ELF-1 (cell line): Measurements from ENCODE around the gene VAMP2.

ENCODE experiments used
- DNase-seq: peaks from one replicate; pipeline ENCODE4 v3.0.0-alpha.2; 2016; ENCODE audit warnings: low read depth, low spot score

The VAMP2 gene, protein sequence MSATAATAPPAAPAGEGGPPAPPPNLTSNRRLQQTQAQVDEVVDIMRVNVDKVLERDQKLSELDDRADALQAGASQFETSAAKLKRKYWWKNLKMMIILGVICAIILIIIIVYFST

DNA sequence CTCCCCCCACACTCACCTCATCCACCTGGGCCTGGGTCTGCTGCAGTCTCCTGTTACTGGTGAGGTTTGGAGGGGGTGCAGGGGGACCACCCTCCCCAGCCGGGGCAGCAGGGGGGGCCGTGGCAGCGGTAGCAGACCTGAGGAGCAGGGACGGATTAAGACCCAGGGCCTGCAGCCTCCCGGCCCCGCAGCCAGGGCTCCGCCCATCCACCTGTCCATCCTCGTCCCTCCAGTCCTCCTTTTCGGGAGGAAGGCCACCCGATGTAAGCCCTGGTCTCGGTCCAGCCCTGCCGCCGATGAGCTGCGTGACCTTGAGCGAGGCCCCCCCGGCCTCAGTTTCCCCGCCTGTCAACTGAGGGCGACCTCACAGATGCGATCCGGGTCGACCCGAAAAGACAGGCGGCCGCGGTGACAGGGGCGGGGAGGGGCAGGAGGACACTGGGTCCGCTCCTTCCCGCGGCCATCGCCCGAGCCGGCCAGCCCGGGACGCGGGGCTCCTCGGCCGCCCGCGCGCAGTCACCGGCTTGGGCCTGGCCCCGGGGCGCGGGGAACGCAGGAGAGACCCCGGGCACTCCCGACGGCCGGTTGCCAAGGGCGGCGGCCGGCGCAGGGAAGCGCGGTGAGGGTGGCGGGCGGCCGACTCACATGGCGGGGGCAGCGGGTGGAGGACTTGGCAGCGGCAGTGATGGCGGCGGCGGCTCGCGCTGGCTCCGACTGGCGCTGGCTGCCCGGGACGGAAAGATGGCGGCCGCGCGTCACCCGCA lies at the start of gene VAMP2:
Gene VAMP2 (minus strand): TSS at position 716 of the 764 bp plus-strand sequence. CDS start 69 bp downstream, at position 647.
- DNase-seq: peak; percentile 50

DNA sequence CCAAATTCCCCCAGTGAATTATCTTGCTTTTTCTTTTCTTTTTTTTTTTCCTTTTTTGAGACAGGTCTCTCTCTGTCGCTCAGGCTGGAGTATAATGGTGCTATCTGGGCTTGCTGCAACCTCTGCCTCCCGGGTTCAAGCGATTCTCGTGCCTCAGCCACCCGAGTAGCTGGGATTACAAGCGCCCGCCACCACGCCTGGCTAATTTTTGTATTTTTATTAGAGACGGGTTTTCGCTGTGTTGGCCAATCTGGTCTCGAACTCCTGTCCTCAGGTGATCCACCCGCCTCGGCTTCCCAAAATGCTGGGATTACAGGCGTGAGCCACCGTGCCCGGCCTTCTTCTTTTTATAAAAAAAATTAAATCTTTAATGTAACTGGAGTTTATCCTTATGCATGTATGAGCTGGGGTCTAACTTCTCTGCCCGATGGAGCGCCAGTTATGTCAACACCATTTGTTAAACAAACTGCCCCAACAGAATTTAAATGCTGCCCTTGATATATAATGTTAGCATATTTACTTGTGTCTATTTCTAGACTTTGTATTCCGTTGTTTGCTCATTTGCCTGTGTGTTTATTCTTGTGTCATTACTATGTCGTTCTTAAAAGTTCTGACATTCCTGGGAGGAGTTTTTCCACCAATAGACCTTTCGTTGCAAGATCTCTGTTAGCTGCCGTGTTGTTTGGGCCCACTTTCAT lies 48.2 kb upstream of the VAMP2 start:
- DNase-seq: no peak

DNA sequence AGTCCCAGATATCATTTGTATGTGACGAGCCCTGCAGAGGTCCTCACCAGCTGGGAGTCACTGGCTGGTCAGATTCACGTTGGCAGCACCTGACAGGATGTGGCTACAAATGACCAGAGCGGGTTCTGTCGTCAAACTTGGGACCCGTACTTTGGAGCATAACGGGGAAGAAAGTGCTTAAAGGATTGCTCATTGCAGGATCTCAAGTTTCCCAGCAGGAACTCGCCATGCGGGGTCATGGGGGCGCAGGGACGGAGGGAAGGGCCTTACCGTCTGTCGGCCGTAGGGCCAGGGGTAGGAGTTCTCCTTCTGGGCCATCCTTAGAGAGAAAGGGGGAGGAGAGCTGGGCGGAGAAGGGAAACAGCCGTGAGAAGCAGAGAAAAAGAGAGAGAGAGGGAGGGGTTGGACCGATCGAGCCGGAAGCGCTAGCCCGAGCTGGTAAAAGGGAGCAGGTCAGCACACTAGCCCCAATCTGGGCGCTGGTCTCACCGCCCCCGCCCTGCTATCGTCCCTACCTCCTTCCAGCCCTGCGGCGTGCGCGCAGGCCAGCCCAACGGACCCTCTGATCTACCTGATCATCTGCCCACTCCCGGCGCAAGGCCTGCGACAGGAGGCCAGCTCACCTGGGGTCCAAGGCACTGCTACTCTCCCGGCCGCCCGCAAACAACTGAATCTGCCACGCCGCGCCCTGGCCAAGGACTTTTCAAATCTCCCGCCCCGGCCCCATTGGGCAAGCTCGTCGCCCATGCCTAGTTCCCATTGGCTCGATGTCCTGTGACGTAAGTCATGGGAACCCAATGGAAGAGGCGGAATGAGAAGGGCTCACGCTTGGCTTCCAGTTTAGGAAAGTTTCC lies 47.4 kb upstream of the VAMP2 start, which contains the start of gene AURKB:
Gene AURKB (minus strand): TSS at position 669 of the 854 bp plus-strand sequence. CDS start 351 bp downstream, at position 318.
- peak; percentile 96 for DNase-seq

DNA sequence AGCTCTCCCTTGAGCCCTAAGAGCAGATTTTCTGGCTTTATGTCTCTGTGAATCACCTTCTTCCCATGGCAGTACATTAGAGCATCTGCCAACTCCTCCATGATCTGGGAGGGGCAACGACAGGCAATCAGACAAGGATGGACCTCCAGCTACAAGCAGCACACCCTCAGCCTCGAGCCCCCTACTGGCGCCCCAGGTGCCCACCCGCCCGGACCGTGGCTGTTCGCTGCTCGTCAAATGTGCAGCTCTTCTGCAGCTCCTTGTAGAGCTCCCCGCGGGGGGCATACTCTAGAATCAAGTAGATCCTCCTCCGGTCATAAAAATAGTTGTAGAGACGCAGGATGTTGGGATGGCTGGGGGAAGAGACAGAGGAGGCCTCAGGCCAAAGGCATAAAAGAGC lies 43.8 kb upstream of the VAMP2 start:
- no peak for DNase-seq

DNA sequence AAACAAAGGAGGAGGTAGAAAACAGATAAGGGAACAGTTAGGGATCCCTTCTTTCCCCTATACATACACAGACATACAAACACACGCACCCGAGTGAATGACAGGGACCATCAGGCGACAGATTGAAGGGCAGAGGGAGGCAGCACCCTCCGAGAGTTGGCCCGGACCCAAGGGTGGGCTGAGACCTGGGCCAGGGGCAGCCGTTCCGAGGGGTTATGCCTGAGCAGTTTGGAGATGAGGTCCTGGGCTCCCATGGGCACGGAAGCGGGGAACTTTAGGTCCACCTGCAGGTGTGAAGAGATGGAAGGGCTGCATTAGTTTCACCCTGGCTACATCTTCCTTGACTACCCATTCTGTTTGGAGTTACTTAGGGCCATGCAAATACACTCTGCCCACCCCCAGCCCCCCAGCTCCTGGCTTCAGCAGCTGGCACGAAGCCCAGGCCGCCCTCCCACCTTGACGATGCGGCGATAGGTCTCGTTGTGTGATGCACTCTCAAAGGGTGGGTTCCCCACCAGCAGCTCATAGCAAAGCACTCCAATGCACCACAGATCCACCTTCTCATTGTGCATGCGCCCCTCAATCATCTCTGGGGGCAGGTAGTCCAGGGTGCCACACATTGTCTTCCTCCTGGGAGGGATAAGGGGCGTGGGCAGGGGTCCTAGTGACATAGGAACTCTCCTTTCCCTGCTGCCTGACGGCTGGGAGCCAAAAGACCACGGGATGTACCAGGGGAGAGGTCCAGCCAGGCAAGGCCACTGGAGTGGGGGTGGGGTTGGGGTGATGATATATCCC lies 42.2 kb upstream of the VAMP2 start:
- no peak for DNase-seq

DNA sequence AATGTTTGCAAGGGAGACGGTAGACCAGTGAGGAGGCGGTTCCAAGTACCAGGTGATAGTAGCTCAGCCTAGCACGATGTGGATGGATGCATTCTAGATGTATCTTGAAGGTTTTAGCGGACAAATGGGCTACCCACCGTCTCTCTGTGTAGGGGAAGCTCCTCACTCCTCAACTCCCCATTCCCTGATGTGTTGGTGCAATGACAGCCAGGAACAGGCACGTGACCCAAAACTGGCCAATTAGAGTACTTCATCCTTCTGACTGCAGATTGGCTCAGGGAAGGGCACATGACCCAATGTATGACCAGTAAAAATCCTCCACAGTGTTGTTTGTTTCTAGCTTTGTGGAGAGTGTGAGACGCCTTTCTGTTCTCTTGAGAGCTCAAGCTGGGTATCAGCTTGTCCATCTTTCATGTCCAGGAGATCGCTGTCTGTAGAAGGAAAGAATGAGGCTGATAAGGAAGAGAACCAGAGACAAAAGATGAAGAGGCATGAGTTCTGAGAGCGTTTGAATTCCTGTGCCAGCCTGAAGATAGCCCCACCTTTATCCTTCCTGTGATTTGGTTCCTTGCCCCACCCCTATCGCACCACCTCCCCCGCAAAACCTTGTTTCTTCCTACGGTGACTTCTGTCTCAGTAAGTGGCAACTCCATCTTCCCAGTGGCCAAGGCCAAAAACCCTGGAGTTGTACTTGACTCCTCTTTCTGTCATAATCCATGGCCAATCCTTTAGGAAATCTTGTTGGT lies 29.5 kb upstream of the VAMP2 start:
- peak; percentile 94 for DNase-seq

DNA sequence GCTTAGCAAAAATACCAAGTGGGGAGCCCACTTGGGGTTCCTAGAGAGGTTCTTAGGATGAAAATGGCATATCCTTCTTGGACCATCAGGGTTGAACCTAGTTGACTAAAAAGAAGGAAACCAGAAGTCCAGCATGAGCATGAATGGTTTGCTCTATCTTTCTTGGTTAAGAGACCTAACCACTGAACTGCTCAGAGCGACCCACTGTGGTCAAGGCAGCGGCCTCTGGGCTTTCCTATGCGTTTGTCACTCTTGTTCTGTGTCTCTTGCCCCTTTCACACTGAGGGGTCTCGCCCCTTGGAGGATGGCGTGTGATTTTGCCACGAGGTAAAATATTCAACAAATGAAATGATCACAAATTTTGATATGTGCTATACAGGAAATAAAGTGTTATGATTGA lies 27.8 kb upstream of the VAMP2 start:
- no peak for DNase-seq

DNA sequence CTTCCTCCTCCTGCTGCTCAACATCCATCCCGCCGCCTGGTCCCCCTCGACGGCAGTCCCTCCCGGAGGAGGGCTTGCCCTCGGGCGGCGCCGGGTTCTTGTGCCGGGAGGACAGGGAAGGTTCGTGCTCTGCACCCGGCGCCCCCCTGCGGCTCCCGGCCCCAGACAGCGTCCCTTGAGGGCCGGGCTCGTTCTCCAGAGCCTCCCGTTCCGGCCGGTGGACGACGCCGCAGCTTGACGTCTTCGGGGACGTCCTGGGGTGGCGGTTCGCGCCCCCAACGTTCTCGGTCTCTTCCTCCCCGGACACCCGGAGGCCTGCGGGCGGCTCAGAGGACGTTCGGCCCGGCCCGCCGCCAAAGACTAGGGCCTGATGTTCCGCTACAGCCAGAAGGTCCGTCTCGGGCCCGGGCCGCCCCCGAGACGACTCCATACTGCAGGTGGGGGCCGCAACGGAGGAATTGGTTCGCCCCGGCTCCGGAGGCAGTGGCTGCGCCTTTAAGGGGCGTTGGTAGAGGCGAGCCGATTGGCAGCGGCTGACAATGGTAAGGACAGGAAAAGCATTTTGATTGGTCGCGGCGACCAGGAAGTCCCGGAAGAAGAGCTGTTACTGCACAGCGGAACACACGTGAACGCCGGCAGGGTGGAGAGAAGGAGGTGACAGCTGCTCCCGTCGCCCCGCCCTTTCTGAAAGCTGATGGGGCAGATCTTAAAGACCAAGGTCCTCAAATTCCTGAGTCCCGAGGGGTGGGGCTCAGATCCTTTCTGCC lies 27.1 kb upstream of the VAMP2 start, which contains the start of gene BORCS6:
Gene BORCS6 (minus strand): TSS at position 470 of the 767 bp plus-strand sequence. CDS start 40 bp downstream, at position 430.
- peak; percentile 98 for DNase-seq

DNA sequence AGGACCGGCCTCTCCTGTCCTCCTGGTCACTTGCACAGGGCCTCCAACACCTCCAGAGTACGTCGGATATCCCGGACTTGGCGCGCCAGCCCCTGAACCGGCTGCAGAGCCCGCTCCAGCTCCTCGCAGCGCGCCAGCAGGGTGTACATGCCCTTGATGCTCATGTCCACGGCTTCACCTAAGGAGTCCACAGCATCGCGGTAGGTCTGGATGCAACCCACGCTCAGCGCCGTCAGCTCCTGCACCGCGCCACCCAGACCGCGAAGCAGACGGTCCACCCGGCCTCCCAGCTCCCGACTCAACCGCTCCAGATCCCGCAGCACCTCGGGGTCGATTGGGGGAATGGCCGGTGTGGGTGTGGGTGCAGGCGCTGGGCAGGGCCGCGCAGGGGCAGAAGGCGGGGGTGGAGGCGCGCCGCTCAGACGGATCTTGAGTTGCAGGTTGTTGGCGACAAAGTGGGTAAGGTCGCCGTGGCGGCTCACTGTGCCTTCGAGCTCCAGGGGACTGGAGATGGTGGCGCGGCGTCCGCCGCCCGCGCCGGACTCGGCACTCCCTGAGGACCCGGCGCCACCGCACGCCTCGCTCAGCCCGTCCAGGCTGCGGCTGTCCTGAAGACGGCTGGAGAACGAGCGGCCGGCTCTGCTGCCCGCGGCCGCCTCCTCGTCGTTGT lies 26.4 kb upstream of the VAMP2 start:
- DNase-seq: peak; percentile 35

DNA sequence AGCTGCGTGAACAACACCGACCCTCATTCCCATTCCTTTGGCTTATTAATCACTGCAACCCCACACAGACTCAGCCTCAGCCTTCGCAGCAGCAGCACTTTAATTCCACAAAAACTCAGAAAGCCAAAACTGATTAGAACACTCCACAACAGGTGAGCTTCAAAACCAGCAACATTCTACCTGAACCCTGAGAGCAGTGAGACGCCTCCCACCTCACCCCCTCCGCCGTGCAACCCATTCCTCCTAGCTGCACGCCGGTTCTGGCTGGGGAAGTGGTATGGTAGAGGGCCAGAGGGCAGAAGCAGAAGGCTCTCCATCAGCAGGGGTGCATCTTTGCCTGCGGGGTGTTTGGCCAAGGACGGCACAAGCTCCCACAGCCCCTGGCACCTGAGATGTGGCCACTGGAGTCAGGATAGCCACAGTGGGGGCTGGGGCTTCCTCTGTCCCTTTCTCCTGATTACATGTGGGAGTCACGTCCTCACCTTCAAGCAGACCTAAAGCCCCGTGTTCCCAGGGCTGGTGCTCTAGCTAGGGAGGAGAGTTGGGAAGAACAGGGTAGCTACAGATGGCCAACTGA lies 25.6 kb upstream of the VAMP2 start:
- peak; percentile 61 for DNase-seq

DNA sequence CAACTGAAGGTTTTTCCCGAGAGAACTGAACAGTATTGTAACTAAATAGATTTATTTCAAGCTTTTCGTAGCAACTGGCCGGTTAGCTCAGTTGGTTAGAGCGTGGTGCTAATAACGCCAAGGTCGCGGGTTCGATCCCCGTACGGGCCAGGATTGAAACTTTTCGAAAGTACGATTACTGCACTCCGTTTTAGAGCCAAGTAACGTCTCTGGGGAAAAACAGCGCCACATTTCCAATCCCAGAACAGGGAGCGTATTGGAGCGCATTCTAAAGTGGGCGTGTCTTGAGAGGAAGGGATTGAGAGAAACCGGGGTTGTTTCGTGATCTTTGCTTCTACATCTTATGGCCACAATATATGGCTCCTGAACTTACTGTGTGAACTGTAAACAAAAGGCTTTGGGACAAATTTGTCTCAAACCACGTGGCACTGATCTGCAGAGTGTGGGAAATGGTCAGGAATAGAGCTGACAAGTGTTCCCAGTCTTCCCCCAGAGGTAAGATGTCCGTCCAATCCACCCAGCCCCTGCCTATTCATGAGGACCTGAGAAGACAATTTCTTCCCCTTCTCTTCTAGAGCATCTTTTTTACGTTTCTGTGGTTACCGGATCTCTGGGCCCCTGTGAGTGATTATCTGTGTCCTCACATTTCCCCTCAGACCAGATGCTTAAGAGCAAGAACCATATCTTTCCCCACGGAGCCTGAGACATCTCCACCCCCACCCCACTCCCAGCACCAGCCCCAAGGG lies 24.9 kb upstream of the VAMP2 start:
- peak; percentile 99 for DNase-seq

DNA sequence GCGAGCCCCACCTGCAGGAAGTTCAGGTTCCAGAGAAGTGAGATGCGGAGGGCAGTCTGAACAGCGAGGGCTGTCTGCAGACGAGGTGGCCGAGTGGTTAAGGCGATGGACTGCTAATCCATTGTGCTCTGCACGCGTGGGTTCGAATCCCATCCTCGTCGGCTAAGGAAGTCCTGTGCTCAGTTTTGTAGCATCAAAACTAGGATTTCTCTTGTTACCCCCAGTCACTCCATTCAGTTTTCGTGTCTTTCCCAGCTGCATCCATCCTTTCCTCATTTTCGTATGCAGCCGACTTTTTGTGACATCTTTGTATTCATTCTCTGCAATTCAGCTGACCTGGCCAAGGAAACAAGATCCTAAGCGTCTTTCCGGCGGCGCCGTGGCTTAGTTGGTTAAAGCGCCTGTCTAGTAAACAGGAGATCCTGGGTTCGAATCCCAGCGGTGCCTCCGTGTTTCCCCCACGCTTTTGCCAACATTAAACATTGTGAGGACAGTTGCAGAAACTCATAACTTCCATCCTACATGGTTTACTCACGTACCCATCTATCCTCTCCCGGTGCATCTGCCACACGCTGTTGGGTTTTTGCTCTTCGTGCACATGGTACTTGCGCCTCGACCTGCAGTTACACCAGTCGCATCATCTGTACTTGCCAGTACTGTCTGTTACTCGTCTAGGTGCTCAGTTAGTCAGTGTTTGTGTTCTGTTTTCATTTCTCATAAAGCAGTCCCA lies 24.2 kb upstream of the VAMP2 start:
- peak; percentile 99 for DNase-seq

DNA sequence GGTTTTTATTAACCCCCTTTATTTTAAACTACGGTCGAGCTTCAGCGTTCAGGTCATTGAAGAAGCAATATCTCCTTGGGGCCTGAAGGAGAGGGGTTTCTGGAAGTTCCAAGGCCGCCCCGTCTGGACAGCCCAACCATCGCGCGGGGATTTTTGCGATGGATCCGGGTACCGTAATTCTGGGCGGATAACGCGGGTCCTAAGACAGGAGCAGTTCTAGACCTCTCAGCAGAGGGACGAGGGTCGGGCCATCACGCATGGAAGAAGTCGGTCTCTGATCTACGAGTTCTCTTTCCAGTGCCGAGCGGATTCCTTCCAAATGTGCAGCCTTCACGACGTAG lies 23.7 kb upstream of the VAMP2 start:
- no peak for DNase-seq

DNA sequence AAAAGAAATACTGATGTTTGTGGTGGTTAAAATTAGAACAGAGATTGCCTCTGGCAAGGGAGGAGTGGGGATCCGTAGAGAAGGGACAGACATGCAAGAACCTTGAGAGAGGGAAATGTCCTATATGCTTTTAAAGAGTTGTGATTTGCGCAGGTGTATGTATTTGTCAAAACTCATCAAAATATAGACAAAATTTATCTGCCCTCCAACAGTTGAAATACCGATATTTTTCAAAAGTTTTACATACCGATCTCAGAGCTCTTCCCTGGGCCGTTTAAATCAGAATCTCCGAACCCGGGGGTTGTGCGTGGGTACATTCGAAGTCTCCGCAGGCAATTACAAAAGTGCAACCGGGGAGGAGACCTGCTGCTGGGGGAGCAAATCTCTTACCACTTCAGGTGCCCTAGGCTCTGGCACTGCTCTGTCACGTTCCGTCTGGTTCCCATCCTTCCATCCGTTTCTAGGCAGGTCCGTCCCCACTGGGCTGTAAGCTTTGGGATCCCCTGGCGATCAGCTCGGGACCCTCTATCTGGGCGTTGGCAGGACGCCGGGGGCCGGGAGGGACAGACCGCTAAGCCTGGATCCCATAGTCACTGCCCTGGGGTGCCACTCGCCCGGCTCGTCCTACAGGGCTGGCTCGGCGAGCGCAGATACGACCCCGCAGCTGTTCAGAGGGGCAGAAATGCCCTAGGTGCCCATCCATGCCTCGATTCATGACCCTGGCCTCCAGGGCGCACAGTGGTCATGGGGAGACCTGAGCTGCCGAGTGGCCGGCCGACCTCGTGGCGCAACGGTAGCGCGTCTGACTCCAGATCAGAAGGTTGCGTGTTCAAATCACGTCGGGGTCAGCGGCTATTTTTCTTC lies 23.1 kb upstream of the VAMP2 start:
- peak; percentile 95 for DNase-seq

DNA sequence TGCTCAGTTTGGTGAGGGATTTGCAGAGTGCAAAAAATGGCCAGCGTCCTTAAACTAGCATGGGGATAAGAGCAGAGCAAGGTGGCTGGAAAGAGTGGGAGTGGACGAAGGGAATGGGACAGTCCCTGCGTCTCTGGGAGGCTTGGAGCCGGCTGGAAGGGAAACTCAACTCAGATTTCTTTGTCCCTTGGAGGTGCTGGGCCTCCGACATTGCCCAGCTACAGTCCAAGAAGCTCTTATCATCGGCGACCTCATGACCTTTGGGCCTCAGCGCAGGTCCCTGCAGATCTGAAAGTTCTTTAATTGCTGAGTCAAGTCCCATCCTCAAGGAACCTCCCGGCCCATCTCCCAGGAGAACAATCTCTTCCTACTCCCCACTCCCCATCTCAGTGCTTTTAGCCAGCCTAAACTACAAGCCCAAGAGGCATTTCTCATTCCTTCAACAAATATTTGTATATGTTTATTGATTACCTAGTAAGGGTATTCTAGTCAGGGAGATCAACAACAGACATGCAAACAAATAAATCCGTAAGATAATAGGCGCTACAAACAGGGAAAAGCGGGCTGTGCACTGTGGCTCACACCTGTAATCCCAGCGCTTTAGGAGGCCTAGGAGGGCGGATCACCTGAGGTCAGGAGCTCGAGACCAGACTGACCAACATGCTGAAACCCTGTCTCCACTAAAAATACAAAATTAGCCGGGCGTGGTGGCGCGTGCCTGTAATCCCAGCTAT lies 14.4 kb upstream of the VAMP2 start:
- peak; percentile 61 for DNase-seq
